Natural killer cell (primary cell): ENCODE results near the gene PLEKHA7. TPM values are rescaled to one million over a fixed set of nuclear protein-coding genes. Genes with fewer than 3 reads are reported as not detected.
"Not testable (repeated sequence)": the region's sequence is repeated elsewhere in the genome, so short reads cannot be mapped to it uniquely, and the experiment has no call there.

ENCODE experiments used
- ATAC-seq, 3 donors: fragments of 150-1000 bp in 2 of 3; fragments of 200-7000 bp in 1 of 3; cut with Tn5 transposase; 1 replicate in 1 of 3; 2 replicates in 2 of 3; pipeline ENCODE4 v1.10.0; 2021; ENCODE audit warnings: mild to moderate bottlenecking in 2 of 3, moderate library complexity in 2 of 3
- DNase-seq, 2 donors: peaks; one replicate each; pipeline versions ENCODE4 v3.0.0 to v3.0.0-alpha.2; 2013 to 2021; ENCODE audit warnings: mixed read lengths in 1 of 2
- H3K27ac ChIP-seq: one replicate; pipeline ENCODE4 v1.5.1; 2013; ENCODE audit warnings: mild to moderate bottlenecking, low read length
- H3K27me3 ChIP-seq: one replicate; pipeline ENCODE4 v1.6.1; 2013; ENCODE audit warnings: low read length; ENCODE audit not compliant: control insufficient read depth, insufficient read depth
- H3K36me3 ChIP-seq: one replicate; pipeline ENCODE4 v1.6.1; 2013; ENCODE audit warnings: low read length; ENCODE audit not compliant: control insufficient read depth, insufficient read depth
- H3K4me1 ChIP-seq: one replicate; pipeline ENCODE4 v1.6.1; 2013; ENCODE audit warnings: low read length; ENCODE audit not compliant: control insufficient read depth, insufficient read depth
- H3K4me3 ChIP-seq: one replicate; pipeline ENCODE4 v1.5.1; 2013; ENCODE audit warnings: low read length
- H3K9me3 ChIP-seq: one replicate; pipeline ENCODE4 v1.6.1; 2013; ENCODE audit warnings: low read length; ENCODE audit not compliant: control insufficient read depth, insufficient read depth
- H3K27ac Mint-ChIP-seq, 2 donors: one replicate each; pipeline ENCODE4 v1.8.0; 2022; ENCODE audit warnings: mild to moderate bottlenecking in 2 of 2, mixed read lengths in 2 of 2, moderate library complexity in 1 of 2
- H3K27me3 Mint-ChIP-seq, 2 donors: one replicate each; pipeline ENCODE4 v1.8.0; 2022; ENCODE audit warnings: low read depth in 2 of 2, mixed read lengths in 2 of 2
- H3K36me3 Mint-ChIP-seq: one replicate; pipeline ENCODE4 v1.8.0; 2022; ENCODE audit warnings: mixed read lengths
- H3K4me1 Mint-ChIP-seq, 2 donors: one replicate each; pipeline ENCODE4 v1.8.0; 2022; ENCODE audit warnings: mixed read lengths in 2 of 2
- H3K4me3 Mint-ChIP-seq: one replicate; pipeline ENCODE4 v1.8.0; 2022; ENCODE audit warnings: mild to moderate bottlenecking, moderate library complexity, mixed read lengths
- H3K9me3 Mint-ChIP-seq, 2 donors: one replicate each; pipeline ENCODE4 v1.8.0; 2022; ENCODE audit warnings: mixed read lengths in 2 of 2
- WGBS: methylation state at CpG from one replicate; pipeline ENCODE4 v1.1.7; 2013; ENCODE audit warnings: missing lambda C conversion rate; ENCODE audit not compliant: insufficient coverage; 5-methylcytosine and 5-hydroxymethylcytosine counted together
- intact Hi-C: fragments of 100-400 bp; cut with micrococcal nuclease; formaldehyde crosslinking; loops from one replicate; pipeline ENCODE4 v1.14.2; 2022
- total RNA-seq, 4 donors: library from RNA; stranded (reverse); fragments of 120-200 nt in 1 of 4; gene quantifications; one replicate each; pipeline versions ENCODE4 v1.2.3 to v1.2.4, GENCODE V29; 2013 to 2022
- TF ChIP-seq, protein P1 (sequence below): fragments of 200-600 bp; IDR thresholded peaks from one replicate; pipeline ENCODE4 v1.8.0; 2022; ENCODE audit warnings: antibody characterized with exemption

PLEKHA7 gene
- total RNA-seq, 3 donors from 2014 or later (not counting 1 experiment from before 2014, with no cell fraction given), result 1.00 to 2.5 (median 1.3) TPM

DNA sequence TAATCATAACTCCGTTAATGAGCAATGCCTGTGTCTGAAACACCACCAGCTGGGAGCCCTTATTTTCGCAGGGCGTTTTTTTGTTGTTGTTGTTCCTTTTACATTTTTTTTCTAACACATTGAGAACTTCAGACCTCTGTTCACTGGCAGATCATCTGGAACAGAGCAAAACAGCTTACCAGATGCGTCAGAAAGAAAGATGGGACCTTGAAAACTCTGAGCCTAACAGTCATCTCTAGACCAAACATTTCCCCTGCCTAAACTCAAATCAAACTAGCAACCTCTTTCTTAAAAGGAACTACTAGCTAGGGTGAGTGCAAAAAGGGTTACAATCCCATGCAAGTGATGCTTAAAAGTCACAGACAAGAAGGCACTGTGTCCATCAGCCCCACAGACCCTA lies 93.2 kb downstream of the PLEKHA7 start:
- H3K27ac Mint-ChIP-seq, result no peak overlapping the region
- ATAC-seq (no peak), DNase-seq (no peak)
- Histone ChIP-seq H3K4me3 (no peak overlapping the region), H3K27me3 (peaks cover 11% of the 10 kb centered on the region), H3K4me1 (peaks cover 9% of the 10 kb centered on the region), H3K27ac (no peak overlapping the region), H3K9me3 (no peaks in the 10 kb centered on the region), H3K36me3 (no peaks in the 10 kb centered on the region)
- intact Hi-C loops, result no loop called here
- H3K4me1 Mint-ChIP-seq, result no peaks in the 10 kb centered on the region
- H3K27me3 Mint-ChIP-seq, result peaks cover 24 to 36% of the 10 kb centered on the region in 2 donors
- no peaks in the 10 kb centered on the region for H3K36me3 Mint-ChIP-seq
- no peaks in the 10 kb centered on the region for H3K9me3 Mint-ChIP-seq
- WGBS, result 95% methylated on average over 4 of the region's 4 CpGs
- H3K4me3 Mint-ChIP-seq, result no peak overlapping the region
- TF ChIP-seq, protein P1, sequence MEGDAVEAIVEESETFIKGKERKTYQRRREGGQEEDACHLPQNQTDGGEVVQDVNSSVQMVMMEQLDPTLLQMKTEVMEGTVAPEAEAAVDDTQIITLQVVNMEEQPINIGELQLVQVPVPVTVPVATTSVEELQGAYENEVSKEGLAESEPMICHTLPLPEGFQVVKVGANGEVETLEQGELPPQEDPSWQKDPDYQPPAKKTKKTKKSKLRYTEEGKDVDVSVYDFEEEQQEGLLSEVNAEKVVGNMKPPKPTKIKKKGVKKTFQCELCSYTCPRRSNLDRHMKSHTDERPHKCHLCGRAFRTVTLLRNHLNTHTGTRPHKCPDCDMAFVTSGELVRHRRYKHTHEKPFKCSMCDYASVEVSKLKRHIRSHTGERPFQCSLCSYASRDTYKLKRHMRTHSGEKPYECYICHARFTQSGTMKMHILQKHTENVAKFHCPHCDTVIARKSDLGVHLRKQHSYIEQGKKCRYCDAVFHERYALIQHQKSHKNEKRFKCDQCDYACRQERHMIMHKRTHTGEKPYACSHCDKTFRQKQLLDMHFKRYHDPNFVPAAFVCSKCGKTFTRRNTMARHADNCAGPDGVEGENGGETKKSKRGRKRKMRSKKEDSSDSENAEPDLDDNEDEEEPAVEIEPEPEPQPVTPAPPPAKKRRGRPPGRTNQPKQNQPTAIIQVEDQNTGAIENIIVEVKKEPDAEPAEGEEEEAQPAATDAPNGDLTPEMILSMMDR, result no peak

GRCh38 chr11:16920559-16920958 lies 93.7 kb downstream of the PLEKHA7 start:
- Histone ChIP-seq H3K9me3 (no peaks in the 10 kb centered on the region), H3K4me3 (no peak overlapping the region), H3K36me3 (no peaks in the 10 kb centered on the region), H3K27me3 (peaks cover 11% of the 10 kb centered on the region), H3K27ac (no peak overlapping the region), H3K4me1 (peaks cover 4% of the 10 kb centered on the region)
- Mint-ChIP-seq H3K4me1 (no peaks in the 10 kb centered on the region), H3K27me3 (peaks cover 24 to 36% of the 10 kb centered on the region in 2 donors), H3K36me3 (no peaks in the 10 kb centered on the region), H3K27ac (no peak overlapping the region), H3K4me3 (no peak overlapping the region), H3K9me3 (no peaks in the 10 kb centered on the region)
- TF ChIP-seq, protein P1, result no peak
- 86% methylated on average over 4 of the region's 5 CpGs for WGBS
- DNase-seq, result no peak
- no peak for ATAC-seq
- intact Hi-C loops, result no loop called here

DNA sequence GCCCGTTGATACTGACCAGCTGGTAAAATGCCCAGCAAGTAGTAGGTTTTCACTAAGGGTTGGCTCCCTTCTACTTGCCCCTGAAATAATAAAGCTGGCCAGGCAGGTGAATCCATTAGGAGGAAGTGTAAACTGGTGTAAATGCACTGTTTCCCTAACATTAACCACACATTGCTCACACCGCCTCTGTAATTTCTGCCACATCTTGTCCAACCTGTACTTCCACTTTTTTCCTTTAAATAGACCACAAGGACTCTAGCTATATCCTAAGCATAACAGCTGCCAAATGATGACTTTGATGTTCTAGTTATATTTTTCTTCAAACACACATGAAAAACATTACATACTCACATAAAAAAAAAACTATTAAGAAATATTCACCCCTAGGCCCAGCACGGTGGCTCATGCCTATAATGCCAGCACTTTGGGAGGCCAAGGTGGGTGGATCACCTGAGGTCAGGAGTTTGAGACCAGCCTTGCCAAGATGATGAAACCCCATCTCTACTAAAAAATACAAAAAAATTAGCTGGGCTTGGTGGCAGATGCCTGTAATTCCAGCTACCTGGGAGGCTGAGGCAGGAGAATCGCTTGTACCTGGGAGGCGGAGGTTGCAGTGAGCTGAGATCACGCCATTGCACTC lies 95.6 kb downstream of the PLEKHA7 start:
- DNase-seq, H3K4me1 ChIP-seq, H3K4me3 Mint-ChIP-seq, ATAC-seq, H3K4me1 Mint-ChIP-seq, H3K4me3 ChIP-seq, H3K9me3 Mint-ChIP-seq, H3K27ac ChIP-seq, H3K36me3 Mint-ChIP-seq, H3K27ac Mint-ChIP-seq, H3K27me3 ChIP-seq, H3K36me3 ChIP-seq, H3K9me3 ChIP-seq, intact Hi-C loops: not testable (repeated sequence)
- H3K27me3 Mint-ChIP-seq, result peaks cover 16 to 28% of the 10 kb centered on the region in 2 donors
- 76% methylated on average over 5 of the region's 6 CpGs for WGBS

GRCh38 chr11:16917941-16918340 lies 96.3 kb downstream of the PLEKHA7 start:
- Histone ChIP-seq H3K27me3 (no peaks in the 10 kb centered on the region), H3K27ac (no peak overlapping the region), H3K4me1 (no peaks in the 10 kb centered on the region), H3K36me3 (no peaks in the 10 kb centered on the region), H3K9me3 (no peaks in the 10 kb centered on the region), H3K4me3 (no peak overlapping the region)
- TF ChIP-seq, protein P1, result no peak
- DNase-seq, result no peak
- H3K27ac Mint-ChIP-seq, result no peak overlapping the region
- intact Hi-C loops, result no loop called here
- no peaks in the 10 kb centered on the region for H3K4me1 Mint-ChIP-seq
- no peaks in the 10 kb centered on the region for H3K9me3 Mint-ChIP-seq
- peaks cover 14 to 21% of the 10 kb centered on the region in 2 donors for H3K27me3 Mint-ChIP-seq
- no peaks in the 10 kb centered on the region for H3K36me3 Mint-ChIP-seq
- no peak overlapping the region for H3K4me3 Mint-ChIP-seq
- 81% methylated on average over 4 of the region's 4 CpGs for whole genome bisulfite sequencing
- no peak for ATAC-seq
